ENCODE data around the gene FADD. TPM values are rescaled to one million over a fixed set of nuclear protein-coding genes. Genes with fewer than 3 reads are reported as not detected.

Gene FADD
- total RNA-seq, 6 donors from 2014 or later: 13.6 to 30.1 (median 23.0) TPM

- no peak for DNase-seq
- Histone ChIP-seq H3K27me3 (no peaks in the 10 kb centered on the region), H3K4me3 (no peak overlapping the region), H3K9me3 (no peaks in the 10 kb centered on the region), H3K4me1 (peaks cover 0 to 3% (median 0%) of the 10 kb centered on the region in 4 donors), H3K36me3 (no peaks in the 10 kb centered on the region), H3K27ac (no peak overlapping the region)
- TF ChIP-seq POLR2A (IDR thresholded peaks at IDR 0.05): no peak
- no peak for TF ChIP-seq POLR2AphosphoS5 (IDR thresholded peaks at IDR 0.05)
- TF ChIP-seq, protein P1, sequence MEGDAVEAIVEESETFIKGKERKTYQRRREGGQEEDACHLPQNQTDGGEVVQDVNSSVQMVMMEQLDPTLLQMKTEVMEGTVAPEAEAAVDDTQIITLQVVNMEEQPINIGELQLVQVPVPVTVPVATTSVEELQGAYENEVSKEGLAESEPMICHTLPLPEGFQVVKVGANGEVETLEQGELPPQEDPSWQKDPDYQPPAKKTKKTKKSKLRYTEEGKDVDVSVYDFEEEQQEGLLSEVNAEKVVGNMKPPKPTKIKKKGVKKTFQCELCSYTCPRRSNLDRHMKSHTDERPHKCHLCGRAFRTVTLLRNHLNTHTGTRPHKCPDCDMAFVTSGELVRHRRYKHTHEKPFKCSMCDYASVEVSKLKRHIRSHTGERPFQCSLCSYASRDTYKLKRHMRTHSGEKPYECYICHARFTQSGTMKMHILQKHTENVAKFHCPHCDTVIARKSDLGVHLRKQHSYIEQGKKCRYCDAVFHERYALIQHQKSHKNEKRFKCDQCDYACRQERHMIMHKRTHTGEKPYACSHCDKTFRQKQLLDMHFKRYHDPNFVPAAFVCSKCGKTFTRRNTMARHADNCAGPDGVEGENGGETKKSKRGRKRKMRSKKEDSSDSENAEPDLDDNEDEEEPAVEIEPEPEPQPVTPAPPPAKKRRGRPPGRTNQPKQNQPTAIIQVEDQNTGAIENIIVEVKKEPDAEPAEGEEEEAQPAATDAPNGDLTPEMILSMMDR (IDR thresholded peaks at IDR 0.05): no peak
- TF ChIP-seq EP300 (IDR thresholded peaks at IDR 0.05): no peak
- 83 to 89% methylated on average over 1 of the region's 1 CpG for WGBS, 2 donors
- ATAC-seq (ENCODE audit: low FRiP score in 2 of 2): no peak
Measured at GRCh38 chr11:70220920-70221319, 17.8 kb downstream of the FADD start.

- H3K4me1 ChIP-seq: peaks cover 0 to 5% (median 0%) of the 10 kb centered on the region in 4 donors
- no peaks in the 10 kb centered on the region for H3K36me3 ChIP-seq
- ATAC-seq (ENCODE audit: low FRiP score in 2 of 2) (peak; percentile 19 to 25), DNase-seq (no peak)
- H3K27ac ChIP-seq: no peak overlapping the region
- no peaks in the 10 kb centered on the region for H3K27me3 ChIP-seq
- no peak for TF ChIP-seq POLR2AphosphoS5 (IDR thresholded peaks at IDR 0.05)
- TF ChIP-seq EP300 (IDR thresholded peaks at IDR 0.05): no peak
- TF ChIP-seq POLR2A (IDR thresholded peaks at IDR 0.05): no peak
- TF ChIP-seq, protein P1 (IDR thresholded peaks at IDR 0.05): no peak
- no peaks in the 10 kb centered on the region for H3K9me3 ChIP-seq
- WGBS, 2 donors: 62 to 64% methylated on average over 7 to 8 of the region's 8 CpGs
- H3K4me3 ChIP-seq: no peak overlapping the region
Measured at GRCh38 chr11:70225681-70226177, 22.6 kb downstream of the FADD start.

GRCh38 chr11:70226183-70226582, 23.1 kb downstream of the FADD start:
- 84 to 88% methylated on average over 3 of the region's 3 CpGs for WGBS, 2 donors
- Histone ChIP-seq H3K27ac (no peak overlapping the region), H3K4me1 (peaks cover 0 to 5% (median 0%) of the 10 kb centered on the region in 4 donors), H3K27me3 (no peaks in the 10 kb centered on the region), H3K9me3 (no peaks in the 10 kb centered on the region), H3K36me3 (no peaks in the 10 kb centered on the region), H3K4me3 (no peak overlapping the region)
- DNase-seq (no peak), ATAC-seq (ENCODE audit: low FRiP score in 2 of 2) (peak in 1 of 2 donors; percentile 60)
- TF ChIP-seq POLR2AphosphoS5 (IDR thresholded peaks at IDR 0.05) (no peak), POLR2A (IDR thresholded peaks at IDR 0.05) (no peak), EP300 (IDR thresholded peaks at IDR 0.05) (no peak)
- TF ChIP-seq, protein P1 (IDR thresholded peaks at IDR 0.05): no peak

GRCh38 chr11:70226967-70227366, 23.9 kb downstream of the FADD start:
- 30 to 44% methylated on average over 2 to 6 of the region's 9 CpGs for WGBS, 2 donors
- Histone ChIP-seq H3K36me3 (no peaks in the 10 kb centered on the region), H3K4me3 (no peak overlapping the region), H3K27me3 (no peaks in the 10 kb centered on the region), H3K4me1 (peaks cover 0 to 5% (median 0%) of the 10 kb centered on the region in 4 donors), H3K27ac (no peak overlapping the region), H3K9me3 (no peaks in the 10 kb centered on the region)
- no peak for DNase-seq
- TF ChIP-seq POLR2A (IDR thresholded peaks at IDR 0.05): no peak
- TF ChIP-seq, protein P1 (IDR thresholded peaks at IDR 0.05): peak in 1 of 6 experiments; percentile 10
- peak in 1 of 2 donors; percentile 18 for ATAC-seq (ENCODE audit: low FRiP score in 2 of 2)

DNA sequence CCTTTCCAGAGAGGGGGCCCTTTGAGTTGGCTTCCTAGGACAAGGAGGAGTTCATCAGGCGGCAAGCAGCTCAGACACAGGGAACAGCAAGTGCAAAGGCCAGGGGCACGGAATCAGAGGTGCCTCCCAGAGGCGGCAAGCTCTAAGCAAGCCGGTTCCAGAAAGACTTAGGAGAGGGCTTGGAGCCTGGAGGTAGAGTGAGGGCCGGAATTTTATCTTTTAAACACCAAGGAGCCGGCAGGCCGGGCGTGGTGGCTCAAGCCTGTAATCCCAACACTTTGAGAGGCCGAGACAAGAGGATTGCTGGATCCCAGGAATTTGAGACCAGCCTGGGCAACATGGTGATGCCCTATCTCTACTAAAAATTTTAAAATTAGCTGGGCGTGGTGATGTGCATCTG, 26.6 kb downstream of the FADD start:
- no peak for ATAC-seq (ENCODE audit: low FRiP score in 2 of 2)
- TF ChIP-seq POLR2A (IDR thresholded peaks at IDR 0.05) (no peak), EP300 (IDR thresholded peaks at IDR 0.05) (no peak), POLR2AphosphoS5 (IDR thresholded peaks at IDR 0.05) (no peak)
- TF ChIP-seq, protein P1 (IDR thresholded peaks at IDR 0.05): no peak
- no peaks in the 10 kb centered on the region for H3K36me3 ChIP-seq
- no peak overlapping the region for H3K27ac ChIP-seq
- DNase-seq: no peak
- 93 to 98% methylated on average over 6 to 10 of the region's 10 CpGs for WGBS, 2 donors
- H3K4me1 ChIP-seq: peaks cover 0 to 5% (median 0%) of the 10 kb centered on the region in 4 donors
- H3K9me3 ChIP-seq: no peaks in the 10 kb centered on the region
- no peaks in the 10 kb centered on the region for H3K27me3 ChIP-seq
- no peak overlapping the region for H3K4me3 ChIP-seq
